M059J (cell line): Measurements from ENCODE around the gene HEXIM2. TPM values are rescaled to one million over a fixed set of nuclear protein-coding genes. Genes with fewer than 3 reads are reported as not detected.

Experiments used
- DNase-seq: peaks from one replicate; pipeline ENCODE4 v3.0.0-alpha.2; 2012; ENCODE audit warnings: low read depth
- total RNA-seq: library from RNA; depleted of rRNA; stranded (reverse); fragments of >200 nt; shearing (Covaris generic); gene quantifications from 2 replicates; pipeline ENCODE4 v1.2.3, GENCODE V29; 2014

The HEXIM2 gene
- total RNA-seq, 1 experiment from 2014 or later = 7.0 TPM

DNA sequence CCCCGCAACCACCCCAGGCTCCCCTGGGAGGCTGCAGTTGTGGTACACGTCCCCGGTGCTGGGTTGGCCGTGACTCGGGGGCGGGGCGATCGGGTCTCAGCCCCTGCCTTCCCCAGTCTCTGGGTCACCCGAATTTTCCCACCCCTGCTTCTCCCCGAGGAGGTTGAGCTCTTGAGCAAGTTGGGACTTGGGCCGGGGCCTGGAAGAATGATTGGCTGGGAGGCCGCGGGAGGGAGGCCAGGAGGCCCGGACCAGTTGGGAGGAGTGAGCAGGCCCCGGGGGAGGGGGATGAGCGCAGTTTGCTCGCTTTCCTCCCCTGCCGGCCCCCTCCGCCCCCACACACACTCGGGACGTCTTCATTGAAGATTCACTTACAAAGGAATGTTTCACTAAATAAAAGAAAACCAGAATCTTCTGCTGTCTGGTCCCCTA lies 17.9 kb upstream of the HEXIM2 start:
- no peak for DNase-seq

DNA sequence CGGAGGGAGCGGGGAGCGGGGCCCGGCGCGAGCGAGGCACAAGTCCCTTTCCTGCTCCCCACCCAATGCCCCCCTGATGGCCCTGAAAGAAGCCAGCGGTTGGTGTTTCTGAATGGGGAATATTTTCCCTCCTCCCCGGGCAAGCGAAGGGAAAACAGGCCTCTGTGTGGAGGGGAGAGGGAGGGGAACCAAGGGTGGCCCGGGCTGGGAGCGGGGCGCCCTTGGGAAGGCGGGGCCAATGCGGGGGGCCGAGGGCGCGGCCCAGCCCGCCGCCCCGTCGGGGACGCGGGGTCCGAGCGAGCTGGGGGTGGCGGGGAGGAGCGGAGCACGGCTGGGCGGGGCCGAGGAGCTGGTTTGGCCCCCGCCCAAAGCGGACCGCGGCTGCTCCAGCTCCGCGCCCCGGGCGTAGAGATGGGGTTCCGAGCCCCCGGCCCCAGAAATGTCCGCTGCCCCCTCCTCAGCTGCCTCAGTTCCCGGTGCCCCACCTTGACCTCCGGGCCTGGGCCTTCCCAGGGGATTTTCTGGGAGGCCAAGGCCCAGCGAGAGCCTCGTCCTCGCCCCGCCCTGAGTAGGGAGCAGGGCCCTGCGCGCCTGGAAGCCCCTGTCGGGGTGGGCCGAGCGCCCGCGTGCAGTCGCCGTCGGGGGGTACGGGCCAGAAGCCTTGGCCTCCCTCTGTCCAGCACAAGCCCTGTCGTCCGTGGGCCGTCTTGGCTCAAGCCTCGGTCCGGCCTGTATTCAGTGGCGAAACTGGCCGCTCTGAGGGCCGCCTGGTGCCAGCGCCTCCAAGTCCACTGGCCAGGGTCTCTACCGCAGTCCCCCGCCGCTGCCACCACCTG lies 17.3 kb upstream of the HEXIM2 start:
- DNase-seq = no peak

DNA sequence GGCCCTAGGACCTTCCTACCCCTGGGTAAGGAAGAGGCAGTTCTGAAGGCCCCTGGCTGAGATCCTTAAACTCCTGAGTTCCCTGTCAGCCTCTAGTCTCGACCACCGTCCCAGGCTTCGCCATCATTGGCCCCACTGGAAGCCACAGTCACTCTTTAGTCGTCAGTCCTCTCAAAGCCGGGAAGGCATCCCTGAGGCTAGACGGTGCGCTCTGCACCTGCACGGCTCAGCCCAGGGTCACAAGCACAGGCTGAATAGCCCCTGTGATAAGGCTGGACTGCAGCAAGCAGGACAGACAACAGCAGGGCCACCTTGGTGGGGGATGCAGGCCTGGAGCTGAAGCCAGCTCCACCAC lies 16.7 kb upstream of the HEXIM2 start:
- no peak for DNase-seq

DNA sequence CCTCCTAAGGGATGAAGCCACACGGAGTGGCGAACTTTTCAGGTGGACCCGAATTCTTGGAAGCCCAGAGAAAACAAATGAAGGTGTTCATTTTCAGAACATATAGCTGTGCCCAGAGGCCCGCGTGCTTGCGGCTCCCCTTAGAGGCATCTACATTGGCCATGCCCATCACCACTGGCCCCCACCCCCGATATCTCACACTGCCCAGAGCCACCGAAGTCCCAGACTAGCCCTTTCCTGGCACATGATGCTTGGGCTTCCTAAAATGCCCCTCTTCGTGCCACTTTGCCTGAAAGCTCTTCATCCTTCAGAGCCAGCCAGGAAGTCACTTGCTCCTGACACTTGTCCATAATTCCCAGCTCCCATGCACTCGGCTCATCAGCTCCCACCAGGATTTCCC lies 15.5 kb upstream of the HEXIM2 start:
- DNase-seq = no peak

DNA sequence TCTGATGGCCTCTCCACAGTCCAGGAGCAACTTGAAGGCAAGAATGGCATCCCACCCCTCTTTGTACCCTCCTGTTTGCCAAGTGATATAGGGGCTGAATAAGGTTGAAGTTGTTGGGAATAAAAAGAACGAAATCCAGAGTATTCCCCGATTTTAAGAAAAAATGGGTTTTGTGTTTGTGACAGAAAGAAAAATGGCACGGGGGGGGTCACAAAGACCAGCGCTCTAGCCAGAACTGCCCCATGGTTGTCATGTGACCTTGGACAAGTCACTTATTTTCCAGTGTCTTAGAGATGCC lies 15.1 kb upstream of the HEXIM2 start:
- no peak for DNase-seq

DNA sequence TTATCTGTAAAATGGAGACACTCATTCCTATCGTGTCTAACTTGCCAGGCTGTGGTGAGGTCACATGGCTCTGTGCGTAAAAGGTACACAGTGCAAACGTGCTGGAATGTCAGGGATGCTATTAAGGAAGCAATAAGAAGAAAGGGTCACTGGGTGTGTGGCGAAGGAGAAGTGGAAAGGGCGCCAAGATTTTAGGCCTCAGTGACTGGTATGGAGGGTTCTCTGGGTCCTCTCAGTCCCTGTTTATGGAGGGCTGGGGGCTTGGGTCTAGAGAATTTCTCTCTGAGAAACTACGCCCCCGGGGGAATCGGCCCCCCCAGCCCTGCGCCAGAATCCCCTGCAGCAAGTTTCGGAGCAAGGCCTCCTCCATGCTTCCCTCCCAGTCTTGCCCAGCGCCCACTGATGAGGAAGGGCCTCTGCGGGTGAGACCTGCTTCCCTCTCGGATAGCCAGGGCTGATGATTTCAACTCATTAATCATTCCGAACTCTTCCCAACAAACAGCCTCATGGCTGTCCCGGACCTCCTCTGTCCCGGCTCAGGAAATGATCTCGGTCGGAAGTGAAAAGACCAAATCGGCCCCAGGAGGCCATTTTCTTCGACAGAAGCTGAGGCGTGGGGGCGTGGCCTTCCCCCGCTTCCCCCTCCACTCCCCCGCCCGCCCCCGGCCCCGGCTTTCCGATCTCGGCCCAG lies 14.6 kb upstream of the HEXIM2 start:
- peak; percentile 64 for DNase-seq

DNA sequence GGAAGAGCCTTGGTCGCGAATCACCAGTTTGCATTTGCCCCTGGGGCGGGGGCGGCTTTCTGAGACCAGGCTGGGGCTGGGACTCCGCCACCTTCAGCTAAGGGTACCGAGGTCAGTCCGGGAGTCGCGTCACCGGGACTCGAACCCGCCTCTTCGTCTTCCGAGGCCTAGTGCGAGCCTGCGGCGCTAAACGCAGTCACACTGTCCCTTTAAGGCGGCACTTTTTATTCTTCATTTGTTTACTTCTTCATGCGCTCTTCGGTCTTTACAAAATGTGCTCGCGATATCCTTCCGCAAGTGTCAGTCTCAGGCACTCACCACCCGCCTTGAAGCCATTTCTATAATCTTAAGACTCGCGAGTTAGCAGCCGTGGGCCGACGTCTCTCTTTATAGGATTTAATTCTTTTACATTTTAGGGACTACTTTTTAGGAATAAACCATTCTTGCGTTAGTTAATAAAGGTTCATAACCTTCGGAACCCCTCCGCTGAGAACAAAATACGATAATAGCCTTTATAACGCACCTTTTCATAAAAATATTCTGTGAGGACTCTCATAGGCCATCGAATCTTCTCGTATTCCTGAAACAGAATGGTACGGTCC lies 14.0 kb upstream of the HEXIM2 start:
- peak; percentile 90 for DNase-seq

DNA sequence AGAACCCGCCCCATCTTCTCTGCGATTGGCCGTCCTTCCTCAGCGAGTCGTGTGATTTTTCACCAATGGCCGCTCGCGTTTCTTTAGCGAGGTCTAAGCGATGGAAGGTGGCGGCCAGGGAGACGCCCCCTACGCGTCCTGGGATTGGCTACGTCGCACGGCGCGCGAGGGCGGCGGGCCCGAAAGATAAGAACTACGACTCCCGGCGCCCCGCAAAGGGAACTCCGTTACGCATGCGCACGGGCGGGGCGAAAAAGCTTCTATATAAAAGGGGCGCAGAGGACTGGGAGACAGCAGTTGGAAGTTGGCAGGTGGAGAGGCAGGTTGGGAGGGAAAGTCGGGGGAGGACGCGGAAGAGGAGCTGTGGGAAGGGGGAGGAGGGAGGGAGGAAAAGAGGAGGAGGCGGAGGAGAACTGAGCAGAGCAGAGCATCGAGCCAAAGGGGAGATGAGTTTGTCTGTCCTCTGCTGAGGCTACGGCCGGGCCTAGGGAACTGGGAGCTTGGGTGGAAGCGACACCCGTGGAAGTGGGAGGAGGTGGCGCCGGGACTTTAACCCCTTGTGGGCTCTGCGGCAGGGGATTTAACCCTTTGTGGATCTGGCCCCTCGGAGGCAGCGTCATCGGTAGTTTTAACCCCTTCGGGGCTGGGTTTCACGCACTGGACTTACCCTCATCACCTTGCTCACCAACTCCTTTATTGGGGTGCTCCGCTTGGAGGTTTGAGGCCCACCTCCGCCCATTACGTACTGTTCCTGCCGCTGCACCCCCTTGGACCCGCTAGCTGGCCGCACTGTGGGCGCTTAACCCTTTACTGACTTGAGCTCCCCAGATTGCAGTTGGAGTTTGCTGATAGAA lies 13.3 kb upstream of the HEXIM2 start, which contains the start of gene HEXIM1:
TSS of gene HEXIM1 (plus strand) at position 293 of the 854 bp plus-strand sequence. CDS start 716 bp downstream, outside the sequence.
- DNase-seq = peak; percentile 99

DNA sequence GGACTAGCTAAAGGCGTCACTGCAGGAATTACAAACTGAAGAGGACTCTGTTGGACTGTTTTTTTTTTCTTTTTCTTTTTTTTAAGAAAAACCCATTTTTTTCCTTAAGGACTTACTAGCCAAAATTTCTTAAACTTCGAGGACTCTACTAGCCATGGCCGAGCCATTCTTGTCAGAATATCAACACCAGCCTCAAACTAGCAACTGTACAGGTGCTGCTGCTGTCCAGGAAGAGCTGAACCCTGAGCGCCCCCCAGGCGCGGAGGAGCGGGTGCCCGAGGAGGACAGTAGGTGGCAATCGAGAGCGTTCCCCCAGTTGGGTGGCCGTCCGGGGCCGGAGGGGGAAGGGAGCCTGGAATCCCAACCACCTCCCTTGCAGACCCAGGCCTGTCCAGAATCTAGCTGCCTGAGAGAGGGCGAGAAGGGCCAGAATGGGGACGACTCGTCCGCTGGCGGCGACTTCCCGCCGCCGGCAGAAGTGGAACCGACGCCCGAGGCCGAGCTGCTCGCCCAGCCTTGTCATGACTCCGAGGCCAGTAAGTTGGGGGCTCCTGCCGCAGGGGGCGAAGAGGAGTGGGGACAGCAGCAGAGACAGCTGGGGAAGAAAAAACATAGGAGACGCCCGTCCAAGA lies 12.5 kb upstream of the HEXIM2 start:
- DNase-seq = peak; percentile 86

DNA sequence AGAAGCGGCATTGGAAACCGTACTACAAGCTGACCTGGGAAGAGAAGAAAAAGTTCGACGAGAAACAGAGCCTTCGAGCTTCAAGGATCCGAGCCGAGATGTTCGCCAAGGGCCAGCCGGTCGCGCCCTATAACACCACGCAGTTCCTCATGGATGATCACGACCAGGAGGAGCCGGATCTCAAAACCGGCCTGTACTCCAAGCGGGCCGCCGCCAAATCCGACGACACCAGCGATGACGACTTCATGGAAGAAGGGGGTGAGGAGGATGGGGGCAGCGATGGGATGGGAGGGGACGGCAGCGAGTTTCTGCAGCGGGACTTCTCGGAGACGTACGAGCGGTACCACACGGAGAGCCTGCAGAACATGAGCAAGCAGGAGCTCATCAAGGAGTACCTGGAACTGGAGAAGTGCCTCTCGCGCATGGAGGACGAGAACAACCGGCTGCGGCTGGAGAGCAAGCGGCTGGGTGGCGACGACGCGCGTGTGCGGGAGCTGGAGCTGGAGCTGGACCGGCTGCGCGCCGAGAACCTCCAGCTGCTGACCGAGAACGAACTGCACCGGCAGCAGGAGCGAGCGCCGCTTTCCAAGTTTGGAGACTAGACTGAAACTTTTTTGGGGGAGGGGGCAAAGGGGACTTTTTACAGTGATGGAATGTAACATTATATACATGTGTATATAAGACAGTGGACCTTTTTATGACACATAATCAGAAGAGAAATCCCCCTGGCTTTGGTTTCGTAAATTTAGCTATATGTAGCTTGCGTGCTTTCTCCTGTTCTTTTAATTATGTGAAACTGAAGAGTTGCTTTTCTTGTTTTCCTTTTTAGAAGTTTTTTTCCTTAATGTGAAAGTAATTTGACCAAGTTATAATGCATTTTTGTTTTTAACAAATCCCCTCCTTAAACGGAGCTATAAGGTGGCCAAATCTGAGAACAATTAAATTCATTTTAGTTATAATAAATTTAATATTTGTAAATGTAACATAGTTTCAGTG lies 11.7 kb upstream of the HEXIM2 start:
- DNase-seq = peak; percentile 64

DNA sequence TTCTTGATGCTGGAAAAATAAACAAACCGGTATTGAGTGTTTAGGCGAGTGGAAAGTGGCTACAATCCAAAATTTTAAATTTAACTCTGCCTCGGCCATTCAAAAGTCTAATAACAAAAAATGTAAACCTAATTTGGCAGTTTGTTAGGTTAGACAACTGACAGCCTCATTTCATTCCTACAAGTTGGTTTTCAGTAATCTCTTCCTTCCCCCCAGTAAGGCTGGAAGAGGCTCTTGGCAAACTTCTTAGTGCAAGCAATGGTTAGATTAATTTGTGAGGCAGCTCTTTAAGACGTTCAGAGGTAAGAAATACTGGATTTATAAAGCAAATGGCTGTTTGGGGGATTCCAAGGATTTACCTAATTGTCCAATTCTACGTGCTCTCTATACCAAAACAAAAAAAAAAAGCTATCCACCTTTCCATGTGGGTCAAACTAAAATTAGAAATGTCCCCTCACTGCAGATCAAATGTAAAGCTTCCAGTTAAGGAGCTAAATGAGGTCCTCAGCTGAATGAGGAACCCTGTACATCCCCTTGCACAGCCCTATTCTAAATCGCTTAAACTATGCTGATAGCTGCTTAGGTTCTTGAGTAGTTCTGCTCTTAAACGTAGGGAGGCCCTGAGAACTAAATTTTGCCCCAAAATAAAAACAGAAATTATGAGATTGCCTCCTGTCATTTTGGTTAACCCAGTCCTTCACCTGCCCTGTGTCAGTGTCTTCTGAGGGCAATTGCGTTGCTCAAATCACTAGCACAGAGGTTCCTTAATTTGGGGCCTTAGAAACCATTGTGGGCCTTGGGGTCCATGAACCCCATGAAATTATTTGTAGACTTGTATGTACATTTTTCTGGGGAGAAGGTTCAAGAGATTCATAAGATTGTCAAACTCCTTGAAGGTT lies 10.5 kb upstream of the HEXIM2 start:
- peak; percentile 24 for DNase-seq

DNA sequence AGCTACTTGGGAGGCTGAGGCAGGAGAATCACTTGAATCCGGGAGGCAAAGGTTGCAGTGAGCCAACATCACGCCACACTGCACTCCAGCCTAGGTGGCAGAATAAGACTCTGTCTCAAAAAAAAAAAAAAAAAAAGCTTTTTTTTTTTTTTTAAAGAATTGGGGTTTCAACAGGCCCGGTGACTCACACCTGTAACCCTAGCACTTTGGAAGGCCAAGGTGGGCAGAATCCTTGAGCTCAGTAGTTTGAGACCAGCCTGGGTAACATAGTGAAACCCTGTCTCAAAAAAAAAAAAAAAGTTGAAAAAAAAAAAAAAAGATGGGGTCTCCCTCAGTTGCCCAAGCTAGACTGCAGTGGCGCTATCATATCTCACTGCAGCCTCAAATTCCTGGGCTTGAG lies 6.6 kb upstream of the HEXIM2 start:
- DNase-seq = peak; percentile 34

DNA sequence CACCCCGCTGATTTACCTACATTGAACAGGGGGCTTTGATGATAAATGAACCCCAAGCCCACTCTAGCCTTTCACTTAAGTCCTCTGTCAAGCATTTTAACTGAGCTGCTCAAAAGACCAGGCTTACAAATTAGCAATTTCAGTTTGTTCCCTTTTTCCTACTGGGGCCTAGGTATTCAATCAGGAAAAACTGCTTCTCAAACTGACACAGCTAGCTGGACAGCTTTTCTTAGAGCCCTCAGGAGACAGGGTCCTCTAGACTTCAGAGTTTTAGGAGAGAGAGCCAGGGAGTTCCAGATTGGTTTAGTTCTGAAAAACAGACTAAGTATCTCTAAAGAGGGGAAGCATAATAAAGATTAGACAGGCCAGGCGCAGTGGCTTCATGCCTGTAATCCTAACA lies 6.2 kb upstream of the HEXIM2 start:
- no peak for DNase-seq

DNA sequence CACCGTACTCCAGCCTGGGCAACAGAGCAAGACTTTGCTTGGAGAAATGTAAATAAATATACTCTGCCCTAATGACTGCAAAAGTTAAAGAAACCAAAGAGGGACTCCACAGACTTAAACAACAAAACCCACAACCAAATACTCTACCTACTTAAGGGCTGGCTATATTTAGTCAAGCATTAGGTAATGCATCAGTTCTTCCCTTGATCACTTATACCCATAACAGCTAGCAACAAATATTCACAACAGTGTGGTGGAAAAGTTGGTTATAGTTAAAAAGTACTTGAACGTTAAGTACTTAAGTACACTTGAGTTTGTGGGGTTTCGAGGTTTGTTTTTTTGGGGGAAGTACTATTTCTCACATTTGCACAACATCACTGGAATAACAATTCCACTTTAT lies 5.4 kb upstream of the HEXIM2 start:
- no peak for DNase-seq

DNA sequence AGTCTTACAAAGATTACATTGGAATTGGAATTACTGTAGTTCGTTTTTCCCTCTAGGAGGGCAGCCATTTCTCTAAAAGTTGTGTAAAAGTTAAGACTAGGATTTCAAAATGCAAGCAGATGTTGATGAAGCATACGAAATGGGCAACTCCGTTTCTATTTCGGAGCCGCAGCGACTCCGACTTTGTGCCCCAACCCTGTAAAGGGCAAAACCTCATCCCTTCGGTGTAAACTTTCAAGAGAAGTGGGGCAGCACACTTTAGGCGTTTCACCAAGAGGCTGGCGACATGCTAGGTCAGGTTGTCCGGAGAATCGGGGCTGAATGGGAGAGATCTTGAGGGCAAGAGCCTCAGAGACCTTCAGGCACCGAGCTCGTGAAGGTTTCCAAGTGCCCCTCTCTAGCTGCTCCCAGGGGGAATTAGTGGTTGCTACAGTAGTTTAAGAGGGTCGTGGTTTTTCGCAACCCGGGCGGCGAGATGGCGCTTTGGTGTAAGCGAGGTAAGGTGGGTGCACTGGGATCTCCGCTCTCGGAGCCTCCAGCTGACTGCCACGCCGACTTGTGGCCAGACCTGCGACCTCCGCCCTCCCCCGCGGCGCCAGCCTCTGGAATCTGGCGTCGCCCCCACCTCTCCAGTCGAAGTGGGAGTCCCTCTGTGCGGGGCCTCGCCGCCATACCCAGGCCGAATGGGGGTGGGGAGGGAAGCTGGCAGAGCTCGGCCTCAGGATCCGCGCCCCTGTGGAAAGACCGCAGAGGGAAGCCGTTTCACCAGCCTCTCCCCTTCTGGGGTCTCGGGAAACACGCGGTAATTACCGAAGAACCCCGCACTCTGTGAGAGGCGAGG lies 1.0 kb upstream of the HEXIM2 start:
- DNase-seq = peak; percentile 65

DNA sequence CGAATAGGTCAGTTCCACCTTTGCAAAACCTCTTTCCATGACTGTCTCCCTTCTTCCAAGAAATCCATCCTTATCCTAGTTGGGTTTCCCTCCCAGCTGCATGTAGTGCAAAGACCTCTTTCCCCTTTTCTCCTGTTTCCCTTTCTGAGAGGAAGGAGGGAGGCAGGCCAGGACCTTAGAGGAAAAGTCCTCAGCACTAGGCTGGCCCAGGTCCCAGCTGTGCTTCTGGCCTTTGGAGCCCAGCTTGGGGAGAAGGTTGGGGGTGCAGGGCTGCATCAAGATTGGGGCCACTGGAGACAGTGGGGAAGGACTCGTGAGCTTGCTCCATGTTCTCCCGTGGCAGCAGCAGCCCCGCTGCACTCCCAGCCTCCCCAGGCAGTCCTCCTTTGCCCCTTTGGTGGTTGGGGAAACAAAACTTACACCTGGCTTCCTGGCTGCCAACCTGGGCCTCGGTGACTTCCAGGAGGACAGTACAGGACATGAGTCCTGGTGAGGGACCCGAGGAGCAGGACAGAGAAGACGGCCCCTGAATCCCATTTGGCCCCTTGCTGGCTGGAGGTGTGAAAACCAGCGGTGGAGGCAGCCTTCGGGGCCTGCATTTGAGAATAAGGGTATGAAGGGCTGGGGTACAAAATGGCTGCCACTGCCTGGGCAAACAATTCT lies 481 bp downstream of the HEXIM2 start:
- no peak for DNase-seq

DNA sequence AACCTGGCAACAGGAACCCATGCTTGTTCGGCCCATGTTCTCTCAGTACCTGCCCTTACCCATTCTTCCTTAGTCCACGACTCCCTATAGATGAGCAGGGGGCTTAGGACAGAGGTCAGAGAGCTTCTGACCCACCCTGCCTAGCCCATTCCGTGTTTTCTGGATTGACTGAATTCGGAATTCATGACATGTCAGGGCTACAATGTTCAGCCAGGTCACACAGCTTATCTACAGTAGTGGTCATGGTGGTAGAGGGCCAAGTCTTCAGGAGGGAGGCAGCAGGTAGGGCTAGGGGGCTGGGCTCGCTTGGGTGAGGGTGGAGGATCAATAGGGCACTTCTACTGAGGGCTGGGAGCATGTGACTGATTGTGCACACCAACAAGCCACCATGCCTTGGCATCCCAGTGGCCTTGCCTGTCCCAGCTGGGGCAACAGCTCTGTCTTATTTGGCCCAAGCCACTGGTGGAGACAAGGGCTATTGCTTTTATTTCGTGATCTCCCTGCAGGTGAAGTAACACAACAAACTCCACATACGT lies 3.1 kb downstream of the HEXIM2 start:
- DNase-seq = no peak
